ENCODE data around the gene TMEM135. TPM values are rescaled to one million over a fixed set of nuclear protein-coding genes. Genes with fewer than 3 reads are reported as not detected.

Gene TMEM135
- total and polyA plus RNA-seq, 2 donors (not counting 1 experiment from before 2014, with no cell fraction given): 2.7 to 19.5 TPM

DNA sequence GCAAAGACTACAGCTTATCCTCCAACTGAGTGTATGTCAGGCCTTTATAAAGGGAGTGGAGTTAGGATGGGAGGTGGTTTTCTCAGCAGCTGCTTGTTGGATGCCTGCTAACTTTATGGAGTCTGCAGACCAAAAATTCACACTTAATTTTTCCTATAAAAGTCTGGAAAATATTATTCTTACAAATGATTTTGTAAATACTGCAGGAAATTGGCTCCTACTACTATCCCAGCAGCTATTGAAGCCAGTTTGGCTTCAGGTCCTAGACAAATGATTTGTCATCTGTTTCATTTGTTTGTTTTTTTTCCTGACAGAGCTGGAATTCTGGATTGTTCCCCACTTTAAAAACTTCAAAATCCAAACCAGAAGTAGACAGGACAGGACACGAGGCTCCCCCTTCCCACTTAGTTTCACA is 292.5 kb downstream of the TMEM135 start:
- no peak overlapping the region for H2AFZ ChIP-seq (ENCODE audit: insufficient read depth, low read depth, low read length, poor library complexity, severe bottlenecking)
- peaks cover 0 to 2% (median 0%) of the 10 kb centered on the region in 3 donors for H3K9me3 ChIP-seq (ENCODE audit: control extremely low read depth in 1 of 3, control insufficient read depth in 2 of 3, insufficient read depth in 1 of 3, low read length in 2 of 3)
- no peak for DNase-seq
- Mint-ChIP-seq H3K9me3 (ENCODE audit: insufficient read depth) (peaks cover 2% of the 10 kb centered on the region), H3K4me1 (no peaks in the 10 kb centered on the region), H3K27ac (no peak overlapping the region), H3K27me3 (no peaks in the 10 kb centered on the region), H3K4me3 (no peak overlapping the region)
- WGBS (ENCODE audit: insufficient coverage): no CpG with 5 or more reads among the region's 1 CpG
- H3K4me1 ChIP-seq (ENCODE audit: control insufficient read depth in 2 of 2, insufficient read depth in 2 of 2, low read length in 2 of 2): no peaks in the 10 kb centered on the region
- intact Hi-C loops (cut with micrococcal nuclease): no loop called here
- no peak overlapping the region for H3K27ac ChIP-seq (ENCODE audit: low read length in 2 of 2)
- no peaks in the 10 kb centered on the region for H3K27me3 ChIP-seq (replicated peaks in 1 of 4; ENCODE audit: control extremely low read depth in 1 of 4, control insufficient read depth in 3 of 4, insufficient read depth in 4 of 4, low read length in 3 of 4)
- H3K79me2 ChIP-seq (ENCODE audit: control insufficient read depth, insufficient read depth, low read length): no peaks in the 10 kb centered on the region
- TF ChIP-seq CTCF (IDR thresholded peaks at IDR 0.05): no peak
- no peak for TF ChIP-seq EZH2 (IDR thresholded peaks at IDR 0.05; ENCODE audit: borderline replicate concordance, insufficient read depth, low read depth, low read length, poor library complexity, severe bottlenecking)
- H3K36me3 ChIP-seq (replicated peaks in 1 of 2; ENCODE audit: control extremely low read depth in 1 of 2, control insufficient read depth in 1 of 2, extremely low read depth in 1 of 2, insufficient read depth in 2 of 2, low read length in 1 of 2): no peaks in the 10 kb centered on the region
- H3K4me3 ChIP-seq (ENCODE audit: control extremely low read depth in 1 of 5, extremely low read depth in 1 of 5, insufficient read depth in 1 of 5, low read depth in 2 of 5, low read length in 4 of 5): no peak overlapping the region
- H3K4me2 ChIP-seq (replicated peaks; ENCODE audit: low read depth, low read length, poor library complexity, severe bottlenecking): no peak overlapping the region
- H3K9ac ChIP-seq (ENCODE audit: low read length): no peak overlapping the region
- POLR2A ChIA-PET: no interaction called here
- CTCF ChIA-PET: interaction anchor here (3.5 kb wide), 1 partner anchor 22 kb away, joined by 11 read pairs; no protein-coding TSS in a partner anchor
- H4K20me1 ChIP-seq (ENCODE audit: control insufficient read depth, insufficient read depth, low read length, poor library complexity, severe bottlenecking): no peaks in the 10 kb centered on the region
- ATAC-seq (ENCODE audit: low read depth): no peak

DNA sequence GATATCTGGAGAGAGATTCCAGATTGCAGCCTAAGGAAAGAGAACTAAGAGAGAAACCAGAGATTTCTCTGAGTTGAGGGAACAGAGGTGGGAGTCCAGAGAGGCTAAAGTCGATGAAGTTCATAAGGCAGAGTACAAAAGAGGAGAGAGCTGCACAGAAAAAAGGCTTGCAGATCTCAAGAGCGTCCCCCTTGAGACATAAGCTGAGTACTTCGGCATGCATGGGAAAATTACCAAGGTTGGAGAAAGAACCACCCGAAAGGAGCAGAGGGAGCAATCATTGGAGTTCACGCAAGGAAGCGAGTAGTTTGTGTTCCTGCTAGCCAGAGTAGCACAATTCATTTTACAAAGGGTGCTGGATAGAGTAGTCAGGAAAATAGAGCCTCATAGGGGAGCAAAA is 293.5 kb downstream of the TMEM135 start:
- TF ChIP-seq EZH2 (IDR thresholded peaks at IDR 0.05; ENCODE audit: borderline replicate concordance, insufficient read depth, low read depth, low read length, poor library complexity, severe bottlenecking): no peak
- TF ChIP-seq CTCF (IDR thresholded peaks at IDR 0.05): no peak
- peaks cover 0 to 5% (median 0%) of the 10 kb centered on the region in 3 donors for H3K9me3 ChIP-seq (ENCODE audit: control extremely low read depth in 1 of 3, control insufficient read depth in 2 of 3, insufficient read depth in 1 of 3, low read length in 2 of 3)
- H3K27me3 ChIP-seq (replicated peaks in 1 of 4; ENCODE audit: control extremely low read depth in 1 of 4, control insufficient read depth in 3 of 4, insufficient read depth in 4 of 4, low read length in 3 of 4): no peaks in the 10 kb centered on the region
- no peaks in the 10 kb centered on the region for H3K4me1 Mint-ChIP-seq
- H3K4me1 ChIP-seq (ENCODE audit: control insufficient read depth in 2 of 2, insufficient read depth in 2 of 2, low read length in 2 of 2): no peaks in the 10 kb centered on the region
- 96% methylated on average over 6 of the region's 6 CpGs for WGBS (ENCODE audit: insufficient coverage)
- H2AFZ ChIP-seq (ENCODE audit: insufficient read depth, low read depth, low read length, poor library complexity, severe bottlenecking): no peak overlapping the region
- intact Hi-C loops (cut with micrococcal nuclease): no loop called here
- no peaks in the 10 kb centered on the region for H4K20me1 ChIP-seq (ENCODE audit: control insufficient read depth, insufficient read depth, low read length, poor library complexity, severe bottlenecking)
- ATAC-seq (ENCODE audit: low read depth) (no peak), DNase-seq (no peak)
- no peaks in the 10 kb centered on the region for H3K27me3 Mint-ChIP-seq
- no peak overlapping the region for H3K27ac Mint-ChIP-seq
- no peak overlapping the region for H3K4me2 ChIP-seq (replicated peaks; ENCODE audit: low read depth, low read length, poor library complexity, severe bottlenecking)
- no peak overlapping the region for H3K4me3 Mint-ChIP-seq
- ChIA-PET CTCF (interaction anchor here (3.5 kb wide), 1 partner anchor 21 kb away, joined by 11 read pairs; no protein-coding TSS in a partner anchor), POLR2A (no interaction called here)
- peaks cover 2% of the 10 kb centered on the region for H3K9me3 Mint-ChIP-seq (ENCODE audit: insufficient read depth)
- H3K27ac ChIP-seq (ENCODE audit: low read length in 2 of 2): no peak overlapping the region
- H3K79me2 ChIP-seq (ENCODE audit: control insufficient read depth, insufficient read depth, low read length): no peaks in the 10 kb centered on the region
- H3K36me3 ChIP-seq (replicated peaks in 1 of 2; ENCODE audit: control extremely low read depth in 1 of 2, control insufficient read depth in 1 of 2, extremely low read depth in 1 of 2, insufficient read depth in 2 of 2, low read length in 1 of 2): no peaks in the 10 kb centered on the region
- H3K4me3 ChIP-seq (ENCODE audit: control extremely low read depth in 1 of 5, extremely low read depth in 1 of 5, insufficient read depth in 1 of 5, low read depth in 2 of 5, low read length in 4 of 5): no peak overlapping the region
- H3K9ac ChIP-seq (ENCODE audit: low read length): no peak overlapping the region
